ENCODE results near the gene C2CD2L. TPM values are rescaled to one million over a fixed set of nuclear protein-coding genes. Genes with fewer than 3 reads are reported as not detected.

C2CD2L gene
- polyA plus RNA-seq, 1 of the 3 experiments (the other 2 are of a cell fraction) = 8.6 TPM

DNA sequence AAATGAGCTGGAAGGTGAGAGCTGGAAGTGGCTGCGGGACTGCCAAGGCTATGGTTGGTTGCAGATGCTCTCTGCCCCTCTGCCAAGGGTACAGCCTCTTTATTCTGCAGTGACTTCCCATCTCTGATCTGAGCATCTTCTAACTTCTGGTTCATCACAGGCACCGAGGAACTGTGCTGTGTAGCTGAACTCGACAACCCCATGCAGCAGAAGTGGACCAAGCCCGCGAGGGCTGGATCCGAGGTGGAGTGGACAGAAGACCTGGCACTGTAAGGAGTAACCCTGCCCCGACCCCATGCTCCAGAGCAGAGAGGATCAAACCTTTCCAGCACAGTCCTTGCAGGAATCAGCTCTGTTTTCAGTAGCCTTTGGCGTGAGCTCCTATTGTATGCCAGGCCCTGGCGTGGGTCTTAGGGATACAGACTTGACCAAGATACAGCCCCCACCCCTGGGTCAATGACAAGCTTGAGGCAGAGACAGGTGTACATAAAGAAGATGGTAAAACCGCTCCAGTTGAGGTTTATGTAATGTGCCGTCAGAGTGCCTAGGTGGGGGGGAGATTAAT, 4.3 kb downstream of the C2CD2L start (continued):
- TF ChIP-seq, protein P1, sequence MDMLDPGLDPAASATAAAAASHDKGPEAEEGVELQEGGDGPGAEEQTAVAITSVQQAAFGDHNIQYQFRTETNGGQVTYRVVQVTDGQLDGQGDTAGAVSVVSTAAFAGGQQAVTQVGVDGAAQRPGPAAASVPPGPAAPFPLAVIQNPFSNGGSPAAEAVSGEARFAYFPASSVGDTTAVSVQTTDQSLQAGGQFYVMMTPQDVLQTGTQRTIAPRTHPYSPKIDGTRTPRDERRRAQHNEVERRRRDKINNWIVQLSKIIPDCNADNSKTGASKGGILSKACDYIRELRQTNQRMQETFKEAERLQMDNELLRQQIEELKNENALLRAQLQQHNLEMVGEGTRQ (IDR thresholded peaks at IDR 0.05; ENCODE audit: borderline replicate concordance, low read depth, low read length) = no peak

DNA sequence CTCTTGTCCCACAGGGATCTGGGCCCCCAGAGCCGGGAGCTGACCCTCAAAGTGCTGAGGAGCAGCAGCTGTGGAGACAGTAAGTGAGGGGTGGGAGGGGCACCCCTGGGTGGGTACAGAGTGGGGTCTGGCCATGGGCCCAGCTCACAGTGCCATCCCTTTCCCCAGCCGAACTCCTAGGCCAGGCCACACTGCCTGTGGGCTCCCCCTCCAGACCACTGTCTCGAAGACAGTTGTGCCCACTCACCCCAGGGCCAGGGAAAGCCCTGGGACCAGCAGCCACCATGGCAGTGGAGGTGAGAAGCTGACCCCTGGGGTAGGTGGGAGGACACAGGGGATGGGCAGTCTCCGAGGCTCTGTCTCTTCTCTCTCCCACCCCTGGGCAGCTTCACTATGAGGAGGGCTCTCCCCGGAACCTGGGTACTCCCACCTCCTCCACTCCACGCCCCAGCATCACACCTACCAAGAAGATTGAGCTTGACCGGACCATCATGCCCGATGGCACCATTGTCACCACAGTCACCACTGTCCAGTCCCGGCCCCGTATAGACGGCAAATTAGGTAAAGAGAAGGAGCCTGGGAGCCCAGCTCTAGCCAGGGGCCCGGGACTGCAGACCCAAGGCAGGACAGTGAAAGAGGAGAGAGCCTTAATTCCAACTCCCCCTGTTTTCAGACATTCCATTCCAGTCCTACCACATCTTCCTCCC, 5.3 kb downstream of the C2CD2L start:
- Histone ChIP-seq H3K4me1 (ENCODE audit: control insufficient read depth in 1 of 2, insufficient read depth in 2 of 2, low read depth in 1 of 2, low read length in 1 of 2) (peaks cover 14 to 15% of the 10 kb centered on the region in 2 experiments; a peak in 3 of 4 replicates), H3K9me2 (no peaks in the 10 kb centered on the region), H3K4me3 (ENCODE audit: low read depth in 2 of 2, low read length in 1 of 2) (no peak overlapping the region), H3K9me3 (no peaks in the 10 kb centered on the region), H4K20me1 (ENCODE audit: insufficient read depth) (no peaks in the 10 kb centered on the region), H3F3A (replicated peaks; ENCODE audit: insufficient read depth) (no peaks in the 10 kb centered on the region), H3K27me3 (ENCODE audit: insufficient read depth) (no peaks in the 10 kb centered on the region), H3K9ac (no peak overlapping the region), H3K36me3 (replicated peaks in 1 of 2; ENCODE audit: control insufficient read depth in 1 of 2, insufficient read depth in 2 of 2, low read length in 1 of 2) (peaks cover 0 to 44% of the 10 kb centered on the region in 2 experiments), H3K4me2 (no peak overlapping the region), H2AFZ (ENCODE audit: low read depth) (no peak overlapping the region), H3K79me2 (ENCODE audit: insufficient read depth) (peaks cover 22% of the 10 kb centered on the region; the same call in 1 of the 2 replicates), H3K27ac (ENCODE audit: low read depth in 2 of 2, low read length in 1 of 2) (no peak overlapping the region)
- ChIA-PET POLR2A (interaction anchor here (0.9 to 2.8 kb wide), 2 partner anchors 8 to 189 kb away, joined by 3 to 11 read pairs; partner anchors contain the start of gene HINFP), CTCF (interaction anchor here (1.3 to 4.5 kb wide), 3 partner anchors 10 to 32 kb away, joined by 5 to 15 read pairs (median 7); partner anchors contain the start of gene DPAGT1)
- WGBS (ENCODE audit: low lambda C conversion rate) = 73% methylated on average over 3 of the region's 12 CpGs
- no peak for DNase-seq
- TF ChIP-seq, protein P2, sequence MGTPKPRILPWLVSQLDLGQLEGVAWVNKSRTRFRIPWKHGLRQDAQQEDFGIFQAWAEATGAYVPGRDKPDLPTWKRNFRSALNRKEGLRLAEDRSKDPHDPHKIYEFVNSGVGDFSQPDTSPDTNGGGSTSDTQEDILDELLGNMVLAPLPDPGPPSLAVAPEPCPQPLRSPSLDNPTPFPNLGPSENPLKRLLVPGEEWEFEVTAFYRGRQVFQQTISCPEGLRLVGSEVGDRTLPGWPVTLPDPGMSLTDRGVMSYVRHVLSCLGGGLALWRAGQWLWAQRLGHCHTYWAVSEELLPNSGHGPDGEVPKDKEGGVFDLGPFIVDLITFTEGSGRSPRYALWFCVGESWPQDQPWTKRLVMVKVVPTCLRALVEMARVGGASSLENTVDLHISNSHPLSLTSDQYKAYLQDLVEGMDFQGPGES (IDR thresholded peaks at IDR 0.05; ENCODE audit: low read depth, low read length) = no peak
- no peak for TF ChIP-seq SMC3 (IDR thresholded peaks at IDR 0.05; ENCODE audit: low read depth, low read length)

DNA sequence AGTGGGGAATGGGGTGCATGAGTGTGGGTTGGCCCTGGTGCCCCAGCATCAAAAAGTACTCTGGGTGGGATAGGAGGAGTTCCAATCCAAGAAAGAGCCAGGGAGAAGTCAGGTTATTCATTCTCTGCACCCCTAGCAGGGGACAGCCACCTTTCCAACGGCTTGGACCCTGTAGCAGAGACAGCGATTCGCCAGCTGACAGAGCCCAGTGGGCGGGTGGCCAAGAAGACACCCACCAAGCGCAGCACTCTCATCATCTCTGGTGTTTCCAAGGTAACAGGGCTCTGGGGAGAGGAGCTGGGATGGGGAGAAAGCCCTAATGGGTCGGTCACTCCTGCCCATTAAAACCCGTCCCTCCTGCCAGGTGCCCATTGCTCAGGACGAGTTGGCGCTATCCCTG, 6.6 kb downstream of the C2CD2L start:
- peaks cover 11% of the 10 kb centered on the region; the same call in 1 of the 2 replicates for H3K79me2 ChIP-seq (ENCODE audit: insufficient read depth)
- ChIA-PET POLR2A (no interaction called here), CTCF (no interaction called here)
- no peak for DNase-seq
- no peaks in the 10 kb centered on the region for H3K9me2 ChIP-seq
- no peaks in the 10 kb centered on the region for H3K9me3 ChIP-seq
- no peak overlapping the region for H3K9ac ChIP-seq
- WGBS (ENCODE audit: low lambda C conversion rate) = 97% methylated on average over 7 of the region's 9 CpGs
- no peak overlapping the region for H2AFZ ChIP-seq (ENCODE audit: low read depth)
- no peaks in the 10 kb centered on the region for H3K27me3 ChIP-seq (ENCODE audit: insufficient read depth)
- peaks cover 5 to 7% of the 10 kb centered on the region in 2 experiments; a peak in 1 of 4 replicates for H3K4me1 ChIP-seq (ENCODE audit: control insufficient read depth in 1 of 2, insufficient read depth in 2 of 2, low read depth in 1 of 2, low read length in 1 of 2)
- H4K20me1 ChIP-seq (ENCODE audit: insufficient read depth) = no peaks in the 10 kb centered on the region
- no peak overlapping the region for H3K4me3 ChIP-seq (ENCODE audit: low read depth in 2 of 2, low read length in 1 of 2)
- H3K4me2 ChIP-seq = no peak overlapping the region
- TF ChIP-seq, protein P3, sequence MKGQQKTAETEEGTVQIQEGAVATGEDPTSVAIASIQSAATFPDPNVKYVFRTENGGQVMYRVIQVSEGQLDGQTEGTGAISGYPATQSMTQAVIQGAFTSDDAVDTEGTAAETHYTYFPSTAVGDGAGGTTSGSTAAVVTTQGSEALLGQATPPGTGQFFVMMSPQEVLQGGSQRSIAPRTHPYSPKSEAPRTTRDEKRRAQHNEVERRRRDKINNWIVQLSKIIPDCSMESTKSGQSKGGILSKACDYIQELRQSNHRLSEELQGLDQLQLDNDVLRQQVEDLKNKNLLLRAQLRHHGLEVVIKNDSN (IDR thresholded peaks at IDR 0.05; ENCODE audit: borderline replicate concordance, low read depth) = no peak
- TF ChIP-seq FOSL2 (IDR thresholded peaks at IDR 0.05; ENCODE audit: borderline replicate concordance, low read depth) (no peak), TEAD4 (IDR thresholded peaks at IDR 0.05; ENCODE audit: borderline replicate concordance, insufficient read depth) (no peak), SIN3A (IDR thresholded peaks at IDR 0.05; ENCODE audit: borderline replicate concordance, low read depth, low read length) (no peak), FOXM1 (IDR thresholded peaks at IDR 0.05; ENCODE audit: low read depth) (no peak), NFIC (IDR thresholded peaks at IDR 0.05; ENCODE audit: borderline replicate concordance) (no peak), MXI1 (IDR thresholded peaks at IDR 0.05; ENCODE audit: low read depth, low read length) (no peak), RAD21 (IDR thresholded peaks at IDR 0.05; ENCODE audit: low read length) (no peak), TAF1 (IDR thresholded peaks at IDR 0.05; ENCODE audit: borderline replicate concordance, low read depth, low read length) (no peak), RFX5 (IDR thresholded peaks at IDR 0.05; ENCODE audit: low read length) (no peak), RXRA (IDR thresholded peaks at IDR 0.05; ENCODE audit: borderline replicate concordance, low read depth) (no peak), POLR2AphosphoS5 (IDR thresholded peaks at IDR 0.05; ENCODE audit: low read depth, low read length) (no peak), JUND (IDR thresholded peaks at IDR 0.05) (no peak)
- TF ChIP-seq, protein P4, sequence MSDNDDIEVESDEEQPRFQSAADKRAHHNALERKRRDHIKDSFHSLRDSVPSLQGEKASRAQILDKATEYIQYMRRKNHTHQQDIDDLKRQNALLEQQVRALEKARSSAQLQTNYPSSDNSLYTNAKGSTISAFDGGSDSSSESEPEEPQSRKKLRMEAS (IDR thresholded peaks at IDR 0.05; ENCODE audit: low read depth) = no peak
- TF ChIP-seq, protein P1 (IDR thresholded peaks at IDR 0.05; ENCODE audit: borderline replicate concordance, low read depth, low read length) = no peak
- H3K27ac ChIP-seq (ENCODE audit: low read depth in 2 of 2, low read length in 1 of 2) = no peak overlapping the region
- peaks cover 0 to 48% of the 10 kb centered on the region in 2 experiments for H3K36me3 ChIP-seq (replicated peaks in 1 of 2; ENCODE audit: control insufficient read depth in 1 of 2, insufficient read depth in 2 of 2, low read length in 1 of 2)
- H3F3A ChIP-seq (replicated peaks; ENCODE audit: insufficient read depth) = peaks cover 6% of the 10 kb centered on the region

Data from SK-N-SH (cell line).